GM23338 (cell line): ENCODE data around the gene PXMP4. TPM values are rescaled to one million over a fixed set of nuclear protein-coding genes. Genes with fewer than 3 reads are reported as not detected.

ENCODE experiments used
- ATAC-seq: fragments of 200-7000 bp; cut with Tn5 transposase; 3 replicates; pipeline ENCODE4 v1.9.1; 2020
- DNase-seq: peaks from one replicate; pipeline ENCODE4 v3.0.0-alpha.2; 2015; ENCODE audit warnings: low spot score
- H2AFZ ChIP-seq: fragments of 200-600 bp; sonication (generic); 2 replicates; pipeline ENCODE4 v1.8.0; 2016; ENCODE audit warnings: antibody characterized with exemption, mild to moderate bottlenecking, moderate library complexity
- H3F3A ChIP-seq: fragments of 200-600 bp; sonication (generic); replicated peaks from 2 replicates; pipeline ENCODE4 v1.8.0; 2017; ENCODE audit warnings: antibody characterized with exemption, mixed run types, low read depth
- H3K27ac ChIP-seq: fragments of 200-600 bp; sonication (generic); 2 replicates; pipeline ENCODE4 v1.6.1; 2016; ENCODE audit warnings: low read depth
- H3K27me3 ChIP-seq: fragments of 200-600 bp; sonication (generic); 2 replicates; pipeline ENCODE4 v1.8.0; 2016; ENCODE audit warnings: mild to moderate bottlenecking, mixed run types, moderate library complexity; ENCODE audit not compliant: insufficient read depth
- H3K36me3 ChIP-seq: fragments of 200-600 bp; sonication (generic); 2 replicates; pipeline ENCODE4 v1.8.0; 2016; ENCODE audit warnings: mild to moderate bottlenecking; ENCODE audit not compliant: insufficient read depth
- H3K4me1 ChIP-seq: fragments of 200-600 bp; sonication (generic); 2 replicates; pipeline ENCODE4 v1.8.0; 2016; ENCODE audit warnings: mild to moderate bottlenecking, moderate library complexity; ENCODE audit not compliant: insufficient read depth
- H3K4me2 ChIP-seq: fragments of 200-600 bp; sonication (generic); 2 replicates; pipeline ENCODE4 v1.7.1; 2017; ENCODE audit warnings: mixed run types
- H3K4me3 ChIP-seq: fragments of 200-600 bp; sonication (generic); 2 replicates; pipeline ENCODE4 v1.6.1; 2016; ENCODE audit warnings: mixed run types
- H3K79me2 ChIP-seq: fragments of 200-600 bp; sonication (generic); replicated peaks from 2 replicates; pipeline ENCODE4 v1.8.0; 2017; ENCODE audit warnings: mild to moderate bottlenecking; ENCODE audit not compliant: insufficient read depth
- H3K9me2 ChIP-seq: fragments of 200-600 bp; sonication (generic); 2 replicates; pipeline ENCODE4 v1.8.0; 2017; ENCODE audit not compliant: insufficient read depth
- H4K20me1 ChIP-seq: fragments of 200-600 bp; sonication (generic); replicated peaks from 2 replicates; pipeline ENCODE4 v1.8.0; 2017; ENCODE audit warnings: mild to moderate bottlenecking; ENCODE audit not compliant: insufficient read depth
- H3K27ac Mint-ChIP-seq: 2 replicates; pipeline ENCODE4 v1.8.0; 2020; ENCODE audit warnings: inconsistent platforms, mild to moderate bottlenecking, moderate library complexity, mixed read lengths
- H3K27me3 Mint-ChIP-seq: 3 replicates; pipeline ENCODE4 v1.8.0; 2022; ENCODE audit warnings: low read depth, mild to moderate bottlenecking, moderate library complexity, mixed read lengths, inconsistent platforms; ENCODE audit not compliant: insufficient read depth, poor library complexity
- H3K36me3 Mint-ChIP-seq: 3 replicates; pipeline ENCODE4 v1.8.0; 2021; ENCODE audit warnings: low read depth, mild to moderate bottlenecking, inconsistent platforms, moderate library complexity, mixed read lengths
- H3K4me1 Mint-ChIP-seq: 3 replicates; pipeline ENCODE4 v1.8.0; 2020; ENCODE audit warnings: mild to moderate bottlenecking, inconsistent platforms, mixed read lengths
- H3K4me3 Mint-ChIP-seq: 3 replicates; pipeline ENCODE4 v1.8.0; 2021; ENCODE audit warnings: moderate library complexity, mild to moderate bottlenecking, inconsistent platforms, mixed read lengths
- H3K9me3 Mint-ChIP-seq: 3 replicates; pipeline ENCODE4 v1.8.0; 2020; ENCODE audit warnings: moderate library complexity, mild to moderate bottlenecking, inconsistent platforms, mixed read lengths
- CREB1 ChIP-seq: fragments of 250-450 bp; sonication (Bioruptor Pico); IDR thresholded peaks from 2 replicates; pipeline ENCODE4 v1.5.0; 2020; ENCODE audit warnings: low read depth, mild to moderate bottlenecking, moderate library complexity
- NANOG ChIP-seq: IDR thresholded peaks from 2 replicates; pipeline ENCODE4 v1.6.1; 2016; ENCODE audit warnings: antibody characterized with exemption, borderline replicate concordance
- POLR2AphosphoS5 ChIP-seq: IDR thresholded peaks from 2 replicates; pipeline ENCODE4 v1.6.1; 2016; ENCODE audit warnings: antibody characterized with exemption, low read depth
- polyA plus RNA-seq: library from polyadenylated mRNA; unstranded; fragments of >200 nt; fragmentation: Nextera tagmentation; extraction: Ambion mirVana; gene quantifications from 2 replicates; pipeline ENCODE4 v1.2.1, GENCODE V29; 2016
- total RNA-seq: library from RNA; depleted of rRNA; stranded (reverse); fragments of >200 nt; shearing (Covaris generic); gene quantifications from 2 replicates; pipeline ENCODE4 v1.2.3, GENCODE V29; 2014
- TF ChIP-seq, protein P1 (sequence below): fragments of 250-450 bp; sonication (Bioruptor Pico); IDR thresholded peaks from 2 replicates; pipeline ENCODE4 v1.5.0; 2020; ENCODE audit warnings: mild to moderate bottlenecking, moderate library complexity
- TF ChIP-seq, protein P2 (sequence below), 2 experiments: fragments of 200-600 bp in 1 of 2; sonication (generic) in 1 of 2; conservative IDR thresholded peaks; 2 replicates each; pipeline versions ENCODE4 v1.5.1 to v1.6.1; 2016 to 2017; ENCODE audit warnings: antibody characterized with exemption in 2 of 2, low read depth in 2 of 2, mild to moderate bottlenecking in 2 of 2, moderate library complexity in 1 of 2
- TF ChIP-seq, protein P3 (sequence below): IDR thresholded peaks from one replicate; pipeline ENCODE4 v1.6.1; 2018; ENCODE audit warnings: antibody characterized with exemption; ENCODE audit not compliant: unreplicated experiment

PXMP4 gene
- total and polyA plus RNA-seq, 2 experiments from 2014 or later = 1.2 to 3.5 TPM

DNA sequence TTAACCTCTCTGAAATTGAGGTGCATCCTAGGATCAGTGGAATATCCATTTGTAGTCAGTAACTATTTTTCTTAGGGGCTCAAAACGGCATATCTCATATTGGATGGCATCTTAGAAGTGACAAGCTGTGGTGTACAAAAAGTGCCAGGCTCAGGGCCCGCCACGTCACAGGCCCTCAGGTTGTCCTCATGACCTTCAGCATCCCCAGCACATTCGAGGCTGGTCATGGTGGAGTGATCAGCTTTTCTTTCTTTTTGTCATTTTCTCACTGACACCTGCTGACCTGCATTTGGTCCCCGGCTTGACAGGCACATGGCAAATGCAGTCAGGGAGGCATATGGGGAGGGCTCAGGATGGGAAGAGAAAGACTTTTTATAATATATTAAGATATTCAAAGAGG, 26.8 kb downstream of the PXMP4 start:
- H3K36me3 Mint-ChIP-seq = peaks cover 5% of the 10 kb centered on the region
- peaks cover 12% of the 10 kb centered on the region for H3K9me3 Mint-ChIP-seq
- Histone ChIP-seq H3K4me1 (peaks cover 7% of the 10 kb centered on the region), H3K4me3 (no peak overlapping the region), H3F3A (no peaks in the 10 kb centered on the region), H3K27me3 (no peaks in the 10 kb centered on the region), H3K9me2 (no peaks in the 10 kb centered on the region), H4K20me1 (no peaks in the 10 kb centered on the region), H3K79me2 (no peaks in the 10 kb centered on the region), H3K36me3 (no peaks in the 10 kb centered on the region), H2AFZ (no peak overlapping the region; the same call in 1 of the 2 replicates), H3K4me2 (0 out of 2 replicates have a peak overlapping the region, but pooled peaks have one; percentile 32), H3K27ac (no peak overlapping the region)
- H3K27me3 Mint-ChIP-seq = peaks cover 15% of the 10 kb centered on the region
- TF ChIP-seq, protein P1, sequence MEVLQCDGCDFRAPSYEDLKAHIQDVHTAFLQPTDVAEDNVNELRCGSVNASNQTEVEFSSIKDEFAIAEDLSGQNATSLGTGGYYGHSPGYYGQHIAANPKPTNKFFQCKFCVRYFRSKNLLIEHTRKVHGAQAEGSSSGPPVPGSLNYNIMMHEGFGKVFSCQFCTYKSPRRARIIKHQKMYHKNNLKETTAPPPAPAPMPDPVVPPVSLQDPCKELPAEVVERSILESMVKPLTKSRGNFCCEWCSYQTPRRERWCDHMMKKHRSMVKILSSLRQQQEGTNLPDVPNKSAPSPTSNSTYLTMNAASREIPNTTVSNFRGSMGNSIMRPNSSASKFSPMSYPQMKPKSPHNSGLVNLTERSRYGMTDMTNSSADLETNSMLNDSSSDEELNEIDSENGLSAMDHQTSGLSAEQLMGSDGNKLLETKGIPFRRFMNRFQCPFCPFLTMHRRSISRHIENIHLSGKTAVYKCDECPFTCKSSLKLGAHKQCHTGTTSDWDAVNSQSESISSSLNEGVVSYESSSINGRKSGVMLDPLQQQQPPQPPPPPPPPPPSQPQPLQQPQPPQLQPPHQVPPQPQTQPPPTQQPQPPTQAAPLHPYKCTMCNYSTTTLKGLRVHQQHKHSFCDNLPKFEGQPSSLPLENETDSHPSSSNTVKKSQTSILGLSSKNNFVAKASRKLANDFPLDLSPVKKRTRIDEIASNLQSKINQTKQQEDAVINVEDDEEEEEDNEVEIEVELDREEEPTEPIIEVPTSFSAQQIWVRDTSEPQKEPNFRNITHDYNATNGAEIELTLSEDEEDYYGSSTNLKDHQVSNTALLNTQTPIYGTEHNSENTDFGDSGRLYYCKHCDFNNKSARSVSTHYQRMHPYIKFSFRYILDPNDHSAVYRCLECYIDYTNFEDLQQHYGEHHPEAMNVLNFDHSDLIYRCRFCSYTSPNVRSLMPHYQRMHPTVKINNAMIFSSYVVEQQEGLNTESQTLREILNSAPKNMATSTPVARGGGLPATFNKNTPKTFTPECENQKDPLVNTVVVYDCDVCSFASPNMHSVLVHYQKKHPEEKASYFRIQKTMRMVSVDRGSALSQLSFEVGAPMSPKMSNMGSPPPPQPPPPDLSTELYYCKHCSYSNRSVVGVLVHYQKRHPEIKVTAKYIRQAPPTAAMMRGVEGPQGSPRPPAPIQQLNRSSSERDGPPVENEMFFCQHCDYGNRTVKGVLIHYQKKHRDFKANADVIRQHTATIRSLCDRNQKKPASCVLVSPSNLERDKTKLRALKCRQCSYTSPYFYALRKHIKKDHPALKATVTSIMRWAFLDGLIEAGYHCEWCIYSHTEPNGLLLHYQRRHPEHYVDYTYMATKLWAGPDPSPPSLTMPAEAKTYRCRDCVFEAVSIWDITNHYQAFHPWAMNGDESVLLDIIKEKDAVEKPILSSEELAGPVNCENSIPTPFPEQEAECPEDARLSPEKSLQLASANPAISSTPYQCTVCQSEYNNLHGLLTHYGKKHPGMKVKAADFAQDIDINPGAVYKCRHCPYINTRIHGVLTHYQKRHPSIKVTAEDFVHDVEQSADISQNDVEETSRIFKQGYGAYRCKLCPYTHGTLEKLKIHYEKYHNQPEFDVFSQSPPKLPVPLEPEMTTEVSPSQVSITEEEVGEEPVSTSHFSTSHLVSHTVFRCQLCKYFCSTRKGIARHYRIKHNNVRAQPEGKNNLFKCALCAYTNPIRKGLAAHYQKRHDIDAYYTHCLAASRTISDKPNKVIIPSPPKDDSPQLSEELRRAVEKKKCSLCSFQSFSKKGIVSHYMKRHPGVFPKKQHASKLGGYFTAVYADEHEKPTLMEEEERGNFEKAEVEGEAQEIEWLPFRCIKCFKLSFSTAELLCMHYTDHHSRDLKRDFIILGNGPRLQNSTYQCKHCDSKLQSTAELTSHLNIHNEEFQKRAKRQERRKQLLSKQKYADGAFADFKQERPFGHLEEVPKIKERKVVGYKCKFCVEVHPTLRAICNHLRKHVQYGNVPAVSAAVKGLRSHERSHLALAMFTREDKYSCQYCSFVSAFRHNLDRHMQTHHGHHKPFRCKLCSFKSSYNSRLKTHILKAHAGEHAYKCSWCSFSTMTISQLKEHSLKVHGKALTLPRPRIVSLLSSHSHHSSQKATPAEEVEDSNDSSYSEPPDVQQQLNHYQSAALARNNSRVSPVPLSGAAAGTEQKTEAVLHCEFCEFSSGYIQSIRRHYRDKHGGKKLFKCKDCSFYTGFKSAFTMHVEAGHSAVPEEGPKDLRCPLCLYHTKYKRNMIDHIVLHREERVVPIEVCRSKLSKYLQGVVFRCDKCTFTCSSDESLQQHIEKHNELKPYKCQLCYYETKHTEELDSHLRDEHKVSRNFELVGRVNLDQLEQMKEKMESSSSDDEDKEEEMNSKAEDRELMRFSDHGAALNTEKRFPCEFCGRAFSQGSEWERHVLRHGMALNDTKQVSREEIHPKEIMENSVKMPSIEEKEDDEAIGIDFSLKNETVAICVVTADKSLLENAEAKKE (CRISPR knock-in tag) = no peak
- TF ChIP-seq, protein P2, sequence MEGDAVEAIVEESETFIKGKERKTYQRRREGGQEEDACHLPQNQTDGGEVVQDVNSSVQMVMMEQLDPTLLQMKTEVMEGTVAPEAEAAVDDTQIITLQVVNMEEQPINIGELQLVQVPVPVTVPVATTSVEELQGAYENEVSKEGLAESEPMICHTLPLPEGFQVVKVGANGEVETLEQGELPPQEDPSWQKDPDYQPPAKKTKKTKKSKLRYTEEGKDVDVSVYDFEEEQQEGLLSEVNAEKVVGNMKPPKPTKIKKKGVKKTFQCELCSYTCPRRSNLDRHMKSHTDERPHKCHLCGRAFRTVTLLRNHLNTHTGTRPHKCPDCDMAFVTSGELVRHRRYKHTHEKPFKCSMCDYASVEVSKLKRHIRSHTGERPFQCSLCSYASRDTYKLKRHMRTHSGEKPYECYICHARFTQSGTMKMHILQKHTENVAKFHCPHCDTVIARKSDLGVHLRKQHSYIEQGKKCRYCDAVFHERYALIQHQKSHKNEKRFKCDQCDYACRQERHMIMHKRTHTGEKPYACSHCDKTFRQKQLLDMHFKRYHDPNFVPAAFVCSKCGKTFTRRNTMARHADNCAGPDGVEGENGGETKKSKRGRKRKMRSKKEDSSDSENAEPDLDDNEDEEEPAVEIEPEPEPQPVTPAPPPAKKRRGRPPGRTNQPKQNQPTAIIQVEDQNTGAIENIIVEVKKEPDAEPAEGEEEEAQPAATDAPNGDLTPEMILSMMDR (conservative IDR thresholded peaks at IDR 0.05; ENCODE audit: low read depth in 2 of 2) = no peak
- no peak for TF ChIP-seq CREB1 (CRISPR knock-in tag)
- TF ChIP-seq NANOG = no peak
- TF ChIP-seq POLR2AphosphoS5 = no peak
- TF ChIP-seq, protein P3, sequence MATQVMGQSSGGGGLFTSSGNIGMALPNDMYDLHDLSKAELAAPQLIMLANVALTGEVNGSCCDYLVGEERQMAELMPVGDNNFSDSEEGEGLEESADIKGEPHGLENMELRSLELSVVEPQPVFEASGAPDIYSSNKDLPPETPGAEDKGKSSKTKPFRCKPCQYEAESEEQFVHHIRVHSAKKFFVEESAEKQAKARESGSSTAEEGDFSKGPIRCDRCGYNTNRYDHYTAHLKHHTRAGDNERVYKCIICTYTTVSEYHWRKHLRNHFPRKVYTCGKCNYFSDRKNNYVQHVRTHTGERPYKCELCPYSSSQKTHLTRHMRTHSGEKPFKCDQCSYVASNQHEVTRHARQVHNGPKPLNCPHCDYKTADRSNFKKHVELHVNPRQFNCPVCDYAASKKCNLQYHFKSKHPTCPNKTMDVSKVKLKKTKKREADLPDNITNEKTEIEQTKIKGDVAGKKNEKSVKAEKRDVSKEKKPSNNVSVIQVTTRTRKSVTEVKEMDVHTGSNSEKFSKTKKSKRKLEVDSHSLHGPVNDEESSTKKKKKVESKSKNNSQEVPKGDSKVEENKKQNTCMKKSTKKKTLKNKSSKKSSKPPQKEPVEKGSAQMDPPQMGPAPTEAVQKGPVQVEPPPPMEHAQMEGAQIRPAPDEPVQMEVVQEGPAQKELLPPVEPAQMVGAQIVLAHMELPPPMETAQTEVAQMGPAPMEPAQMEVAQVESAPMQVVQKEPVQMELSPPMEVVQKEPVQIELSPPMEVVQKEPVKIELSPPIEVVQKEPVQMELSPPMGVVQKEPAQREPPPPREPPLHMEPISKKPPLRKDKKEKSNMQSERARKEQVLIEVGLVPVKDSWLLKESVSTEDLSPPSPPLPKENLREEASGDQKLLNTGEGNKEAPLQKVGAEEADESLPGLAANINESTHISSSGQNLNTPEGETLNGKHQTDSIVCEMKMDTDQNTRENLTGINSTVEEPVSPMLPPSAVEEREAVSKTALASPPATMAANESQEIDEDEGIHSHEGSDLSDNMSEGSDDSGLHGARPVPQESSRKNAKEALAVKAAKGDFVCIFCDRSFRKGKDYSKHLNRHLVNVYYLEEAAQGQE = no peak
- H3K4me3 Mint-ChIP-seq = no peak overlapping the region
- ATAC-seq (no peak; the same call in 2 of the 3 replicates), DNase-seq (no peak)
- no peak overlapping the region for H3K27ac Mint-ChIP-seq
- peaks cover 18% of the 10 kb centered on the region for H3K4me1 Mint-ChIP-seq
